Iris pigment epithelial cell (primary cell): ENCODE results near the gene ENPP1.
"Not testable (repeated sequence)": the region's sequence is repeated elsewhere in the genome, so short reads cannot be mapped to it uniquely, and the experiment has no call there.

Experiments
- DNase-seq: peaks from one replicate; pipeline ENCODE4 v3.0.0-alpha.2; 2011; ENCODE audit warnings: low read depth

The ENPP1 gene

GRCh38 chr6:131916091-131916796 lies 108.4 kb downstream of the ENPP1 start:
- DNase-seq, result not testable (repeated sequence)

GRCh38 chr6:131916847-131917246 lies 109.0 kb downstream of the ENPP1 start:
- no peak for DNase-seq

- peak; percentile 41 for DNase-seq
Measured at GRCh38 chr6:131917318-131917717, 109.5 kb downstream of the ENPP1 start.

- no peak for DNase-seq
Measured at GRCh38 chr6:131917763-131918649, 110.2 kb downstream of the ENPP1 start.

GRCh38 chr6:131918650-131919355 lies 111.0 kb downstream of the ENPP1 start:
- DNase-seq, result no peak

- DNase-seq, result no peak
Measured at GRCh38 chr6:131920656-131921055, 112.8 kb downstream of the ENPP1 start.

- DNase-seq, result peak; percentile 59
Measured at GRCh38 chr6:131923356-131923755, 115.5 kb downstream of the ENPP1 start.

GRCh38 chr6:131924881-131925474 lies 117.2 kb downstream of the ENPP1 start:
- peak; percentile 60 for DNase-seq

- DNase-seq, result no peak
Measured at GRCh38 chr6:131929264-131929663, 121.4 kb downstream of the ENPP1 start.

GRCh38 chr6:131929976-131930375 lies 122.2 kb downstream of the ENPP1 start:
- DNase-seq, result no peak

- DNase-seq, result peak; percentile 47
Measured at GRCh38 chr6:131931063-131931750, 123.4 kb downstream of the ENPP1 start.

GRCh38 chr6:131936156-131936555 lies 128.3 kb downstream of the ENPP1 start:
- DNase-seq, result no peak

GRCh38 chr6:131937226-131937625 lies 129.4 kb downstream of the ENPP1 start:
- DNase-seq, result no peak

GRCh38 chr6:131937703-131938631 lies 130.1 kb downstream of the ENPP1 start:
- peak; percentile 99 for DNase-seq
